Measurements from ENCODE around the gene POC1A.

Gene POC1A

DNA sequence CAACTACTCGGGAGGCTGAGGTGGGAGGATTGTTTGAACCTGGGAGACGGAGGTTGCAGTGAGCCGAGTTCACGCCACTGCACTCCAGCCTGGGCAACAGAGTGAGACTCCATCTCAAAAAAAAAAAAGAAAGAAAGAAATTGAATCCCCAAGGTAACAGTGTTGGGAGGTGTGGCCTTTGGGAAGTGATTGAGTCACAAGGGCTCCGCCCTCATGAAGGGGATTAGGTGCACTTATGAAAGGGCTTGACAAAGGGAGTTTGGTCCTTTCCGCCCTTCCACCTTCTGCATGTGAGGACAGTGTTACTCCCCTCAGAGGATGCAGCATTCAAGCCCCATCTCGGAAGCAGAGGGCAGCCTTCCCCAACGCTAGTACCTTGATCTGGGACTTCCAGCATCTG, 21.3 kb downstream of the POC1A start:
- ChIA-PET CTCF (interaction anchor here (1.4 to 4.3 kb wide), 3 partner anchors 10 to 131 kb away, joined by 6 to 22 read pairs (median 21); no protein-coding TSS in a partner anchor), POLR2A (no interaction called here)
- no peak for DNase-seq (ENCODE audit: extremely low spot score)
- TF ChIP-seq, protein P1, sequence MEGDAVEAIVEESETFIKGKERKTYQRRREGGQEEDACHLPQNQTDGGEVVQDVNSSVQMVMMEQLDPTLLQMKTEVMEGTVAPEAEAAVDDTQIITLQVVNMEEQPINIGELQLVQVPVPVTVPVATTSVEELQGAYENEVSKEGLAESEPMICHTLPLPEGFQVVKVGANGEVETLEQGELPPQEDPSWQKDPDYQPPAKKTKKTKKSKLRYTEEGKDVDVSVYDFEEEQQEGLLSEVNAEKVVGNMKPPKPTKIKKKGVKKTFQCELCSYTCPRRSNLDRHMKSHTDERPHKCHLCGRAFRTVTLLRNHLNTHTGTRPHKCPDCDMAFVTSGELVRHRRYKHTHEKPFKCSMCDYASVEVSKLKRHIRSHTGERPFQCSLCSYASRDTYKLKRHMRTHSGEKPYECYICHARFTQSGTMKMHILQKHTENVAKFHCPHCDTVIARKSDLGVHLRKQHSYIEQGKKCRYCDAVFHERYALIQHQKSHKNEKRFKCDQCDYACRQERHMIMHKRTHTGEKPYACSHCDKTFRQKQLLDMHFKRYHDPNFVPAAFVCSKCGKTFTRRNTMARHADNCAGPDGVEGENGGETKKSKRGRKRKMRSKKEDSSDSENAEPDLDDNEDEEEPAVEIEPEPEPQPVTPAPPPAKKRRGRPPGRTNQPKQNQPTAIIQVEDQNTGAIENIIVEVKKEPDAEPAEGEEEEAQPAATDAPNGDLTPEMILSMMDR (IDR thresholded peaks at IDR 0.05; ENCODE audit: control extremely low read depth, extremely low read depth, low read depth, missing control alignments): no peak

- CTCF ChIA-PET: interaction anchor here (0.9 to 3.5 kb wide), 7 partner anchors 10 to 131 kb away, joined by 3 to 36 read pairs (median 5); no protein-coding TSS in a partner anchor
- TF ChIP-seq, protein P1 (IDR thresholded peaks at IDR 0.05; ENCODE audit: control extremely low read depth, extremely low read depth, low read depth, missing control alignments): no peak
- no peak for DNase-seq (ENCODE audit: extremely low spot score)
- POLR2A ChIA-PET: no interaction called here
These were observed 22.2 kb downstream of the POC1A start for GRCh38 chr3:52132041-52132440.

DNA sequence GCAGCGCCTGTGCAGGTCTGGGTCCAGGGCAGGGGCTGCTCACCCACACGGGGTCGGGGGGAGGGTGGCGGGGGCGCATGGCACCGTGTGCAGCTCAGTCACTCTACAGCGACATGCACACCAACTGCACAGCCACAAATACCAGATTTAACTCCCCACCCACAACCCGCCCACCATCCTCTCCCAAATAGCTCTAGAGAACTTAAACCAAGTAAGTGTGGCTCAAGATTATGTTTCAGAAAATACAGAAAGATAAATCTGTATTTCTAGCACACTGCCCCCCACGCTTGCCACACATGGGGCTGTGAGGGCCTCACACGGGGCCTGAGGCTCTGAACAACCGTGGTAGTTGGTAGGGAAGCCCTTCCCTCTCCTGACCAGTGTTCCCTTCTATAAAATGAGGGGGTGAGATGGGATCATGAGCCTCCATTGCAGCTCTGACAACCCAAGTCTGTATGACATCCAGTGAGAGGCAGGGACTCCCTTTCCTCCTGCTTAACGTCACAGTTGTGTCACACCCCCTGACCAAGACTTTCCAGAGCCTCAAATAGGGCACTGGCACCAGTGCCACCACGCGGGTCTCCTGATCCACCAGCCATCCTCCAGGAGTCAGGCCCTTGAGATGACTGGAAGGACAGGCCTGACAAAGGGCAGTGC, 23.1 kb downstream of the POC1A start:
- DNase-seq (ENCODE audit: extremely low spot score): peak; percentile 56
- ChIA-PET POLR2A (interaction anchor here (0.6 kb wide), 1 partner anchor 197 kb away, joined by 5 read pairs; no protein-coding TSS in a partner anchor), CTCF (interaction anchor here (0.7 to 3.5 kb wide), 7 partner anchors 9 to 130 kb away, joined by 3 to 36 read pairs (median 5); no protein-coding TSS in a partner anchor)
- TF ChIP-seq, protein P1 (IDR thresholded peaks at IDR 0.05; ENCODE audit: control extremely low read depth, extremely low read depth, low read depth, missing control alignments): no peak

DNA sequence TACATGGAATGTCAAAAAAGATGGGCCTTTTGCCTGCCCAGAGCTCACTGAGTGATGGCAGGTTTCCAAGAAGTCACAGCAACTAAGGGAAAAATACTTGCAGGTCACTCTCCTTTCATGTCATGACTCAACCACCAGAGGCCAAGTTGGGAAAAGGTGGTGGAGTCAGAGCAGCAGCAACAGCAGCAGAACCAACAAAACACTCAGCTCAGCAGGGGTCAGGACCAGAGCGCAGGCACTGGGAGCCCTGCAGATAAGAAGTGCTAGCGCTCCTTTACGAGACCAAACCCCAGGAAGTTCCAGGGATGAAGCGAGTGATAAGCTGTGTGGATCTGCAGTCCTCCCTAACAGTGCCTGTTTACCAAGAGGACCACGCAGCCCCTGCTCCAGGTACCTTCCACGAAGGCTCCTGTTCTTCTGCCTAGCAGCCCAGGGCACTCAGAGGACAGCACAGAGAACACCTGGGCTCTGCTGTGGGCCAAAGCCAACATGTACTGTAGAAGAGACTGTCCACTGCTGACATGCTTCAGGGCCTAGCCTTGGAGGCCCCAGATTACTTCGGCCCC, 26.0 kb downstream of the POC1A start:
- TF ChIP-seq, protein P1 (IDR thresholded peaks at IDR 0.05; ENCODE audit: control extremely low read depth, extremely low read depth, low read depth, missing control alignments): no peak
- CTCF ChIA-PET: interaction anchor here (1.7 to 1.8 kb wide), 2 partner anchors 17 to 127 kb away, joined by 4 to 7 read pairs; no protein-coding TSS in a partner anchor
- DNase-seq (ENCODE audit: extremely low spot score): no peak
- POLR2A ChIA-PET: no interaction called here

- DNase-seq (ENCODE audit: extremely low spot score): no peak
- CTCF ChIA-PET: interaction anchor here (0.7 kb wide), 1 partner anchor 18 kb away, joined by 3 read pairs; no protein-coding TSS in a partner anchor
- TF ChIP-seq, protein P1 (IDR thresholded peaks at IDR 0.05; ENCODE audit: control extremely low read depth, extremely low read depth, low read depth, missing control alignments): no peak
- POLR2A ChIA-PET: no interaction called here
These were observed 27.7 kb downstream of the POC1A start for GRCh38 chr3:52126500-52126899.

- TF ChIP-seq, protein P1 (IDR thresholded peaks at IDR 0.05; ENCODE audit: control extremely low read depth, extremely low read depth, low read depth, missing control alignments): no peak
- ChIA-PET CTCF (interaction anchor here (0.7 kb wide), 1 partner anchor 19 kb away, joined by 3 read pairs; no protein-coding TSS in a partner anchor), POLR2A (no interaction called here)
- no peak for DNase-seq (ENCODE audit: extremely low spot score)
These were observed 28.2 kb downstream of the POC1A start for GRCh38 chr3:52126036-52126435.
